Activated CD4-positive, alpha-beta T cell treated with anti-CD3 and anti-CD28 coated beads, Interleukin-10, Interleukin-2, amounts not matched to agents 100 ng/mL and 50 ng/mL, durations not matched to agents 16 hours and 8 hours (primary cell): ENCODE data around the gene TARDBP.
"Not testable (repeated sequence)": the region's sequence is repeated elsewhere in the genome, so short reads cannot be mapped to it uniquely, and the experiment has no call there.

Experiments
- DNase-seq: peaks from one replicate; pipeline ENCODE4 v3.0.0-alpha.2; 2020

TARDBP gene

GRCh38 chr1:11061652-11062365 is 49.4 kb downstream of the TARDBP start:
- DNase-seq = peak; percentile 24

GRCh38 chr1:11062965-11063401 is 50.5 kb downstream of the TARDBP start:
- peak; percentile 90 for DNase-seq

DNA sequence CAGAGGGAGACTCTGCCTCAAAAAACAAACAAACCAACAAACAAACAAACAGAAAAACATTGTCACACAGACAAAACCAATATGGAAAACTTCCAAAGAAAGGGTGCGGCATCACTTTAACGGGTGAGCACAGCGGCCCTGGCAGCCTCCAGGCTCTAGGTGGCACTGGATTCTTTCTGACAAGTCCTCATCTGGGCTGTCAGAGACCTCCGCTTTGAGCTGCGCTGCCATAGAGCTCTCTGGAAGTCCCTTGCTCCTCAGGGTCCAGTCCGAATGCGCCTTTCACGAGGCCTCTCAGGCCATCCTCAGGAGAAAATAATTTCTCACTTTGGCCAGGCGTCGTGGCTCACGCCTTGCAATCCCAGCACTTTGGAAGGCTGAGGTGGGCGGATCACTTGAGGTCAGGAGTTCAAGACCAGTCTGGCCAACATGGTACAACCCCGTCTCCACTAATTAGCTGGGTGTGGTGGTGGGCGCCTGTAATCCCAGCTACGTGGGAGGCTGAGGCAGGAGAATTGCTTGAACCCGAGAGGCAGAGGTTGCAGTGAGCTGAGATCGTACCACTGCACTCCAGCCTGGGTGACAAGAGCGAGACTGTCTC is 51.6 kb downstream of the TARDBP start:
- DNase-seq = not testable (repeated sequence)

DNA sequence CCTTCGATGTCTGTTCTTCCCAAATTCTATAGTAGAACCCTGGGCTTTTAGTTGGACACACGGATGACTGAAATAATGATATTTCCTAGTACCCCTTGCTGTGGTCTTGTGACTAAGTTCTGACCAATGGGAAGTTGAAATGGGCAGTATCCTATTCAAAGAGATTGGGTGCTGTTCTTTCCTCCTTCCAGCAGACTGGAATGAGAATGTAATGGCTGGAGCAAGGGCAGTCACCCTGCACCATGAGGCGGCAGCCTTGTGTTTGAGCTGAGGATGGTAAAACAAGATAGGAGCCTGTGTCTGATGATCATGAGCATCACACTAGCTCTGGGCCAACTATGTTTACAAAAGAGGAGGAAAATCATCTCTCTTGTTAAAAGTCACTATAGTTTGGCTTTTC is 52.5 kb downstream of the TARDBP start:
- DNase-seq = no peak

- DNase-seq = no peak
These were observed 53.3 kb downstream of the TARDBP start for GRCh38 chr1:11065796-11066195.

DNA sequence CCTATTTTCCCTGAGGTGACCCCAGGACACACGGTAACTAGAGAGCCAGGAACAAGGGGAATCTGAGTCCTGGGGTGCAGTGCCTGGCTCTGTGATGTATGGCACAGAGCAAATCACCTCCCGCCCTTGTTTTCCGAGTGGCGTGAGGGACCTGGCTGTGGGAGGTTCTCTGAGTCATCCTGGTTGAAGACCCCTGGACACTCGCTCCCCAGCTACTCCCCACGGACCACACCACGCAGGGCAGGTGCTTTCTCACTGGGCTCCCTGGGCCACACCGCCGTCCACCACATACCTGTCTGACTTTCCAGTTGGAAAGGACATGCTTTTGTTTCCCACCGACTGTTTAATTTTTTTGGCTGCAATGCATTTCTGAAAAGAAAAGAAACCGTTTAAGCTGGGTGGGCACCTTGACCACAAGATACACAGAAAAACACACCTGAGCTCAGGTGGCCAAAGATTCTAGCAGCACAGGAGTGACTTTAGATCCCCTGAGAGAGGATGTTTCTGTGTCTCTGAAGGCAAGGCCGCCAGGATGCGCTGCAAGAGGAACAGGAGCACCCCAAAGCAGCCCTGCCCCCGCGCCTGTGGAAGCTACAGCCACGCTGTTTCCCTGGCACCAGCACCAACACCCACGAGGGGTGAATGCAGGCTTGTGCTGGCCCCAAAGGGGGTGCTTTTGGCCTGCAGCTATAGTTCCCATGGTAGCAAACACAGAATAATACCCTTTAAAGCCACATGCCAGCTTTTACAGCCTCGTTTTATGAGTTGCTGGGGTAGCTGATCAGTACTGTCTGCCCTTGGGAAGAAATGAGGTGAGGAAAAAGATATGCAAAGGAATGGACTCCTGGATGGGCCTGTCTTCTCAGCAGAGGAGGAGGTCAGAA is 55.5 kb downstream of the TARDBP start:
- no peak for DNase-seq

GRCh38 chr1:11068600-11069473 is 56.4 kb downstream of the TARDBP start:
- no peak for DNase-seq

DNA sequence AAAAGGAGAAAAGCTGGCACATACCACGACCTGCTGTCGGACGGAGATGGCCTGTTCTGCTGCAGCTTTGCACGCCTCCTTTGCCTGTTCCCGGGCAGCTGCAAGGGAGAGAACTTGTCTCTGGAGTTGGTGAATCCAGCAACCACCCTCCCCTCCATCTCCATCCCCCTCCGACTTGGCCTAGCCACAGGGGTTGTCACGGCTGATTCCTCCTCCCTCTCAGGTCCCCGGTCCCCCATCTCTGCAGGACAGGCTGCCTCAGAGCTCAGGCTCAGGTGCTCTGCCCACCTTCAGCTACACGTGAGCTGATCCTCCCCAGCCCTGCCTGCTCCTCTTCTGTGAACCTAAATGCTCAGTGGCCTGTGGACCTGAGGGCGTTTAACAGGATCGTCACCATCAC is 58.4 kb downstream of the TARDBP start:
- DNase-seq = no peak

DNA sequence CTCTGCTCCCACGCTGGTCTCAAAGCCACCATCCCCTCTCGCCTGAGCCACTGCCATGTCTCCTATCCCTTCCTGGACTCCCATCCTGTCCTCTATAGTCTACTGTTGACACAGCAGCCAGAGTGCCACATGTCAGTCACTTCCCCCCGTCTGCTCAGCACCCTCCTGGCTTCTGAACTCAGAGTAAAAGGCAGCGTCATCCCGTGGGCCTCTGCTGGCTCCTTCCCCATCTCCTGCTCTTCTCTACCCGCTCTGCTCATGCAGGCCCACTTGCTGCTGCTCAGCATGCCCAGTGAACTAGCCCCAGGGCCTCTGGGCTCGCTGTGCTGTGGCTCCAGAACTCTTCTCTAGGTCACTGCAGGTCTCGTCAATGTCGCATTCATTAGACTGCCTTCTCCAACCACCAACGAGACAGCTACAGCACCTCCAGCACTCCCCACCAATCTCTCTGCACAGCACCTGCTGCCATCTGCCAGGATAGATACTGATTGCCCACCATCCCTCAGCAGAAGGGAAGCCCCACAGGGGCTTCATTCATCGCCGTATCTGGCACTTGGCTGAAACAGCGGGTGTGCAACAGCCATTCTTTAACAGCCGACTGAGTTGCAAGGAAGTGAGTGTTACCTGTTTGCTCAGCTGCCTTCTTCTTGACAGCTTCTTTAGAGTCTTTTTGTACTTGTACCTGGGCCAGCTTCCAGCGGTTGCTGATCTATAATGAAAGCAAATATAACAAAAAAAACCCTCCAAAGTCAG is 59.2 kb downstream of the TARDBP start:
- DNase-seq = no peak

GRCh38 chr1:11072216-11072917 is 59.9 kb downstream of the TARDBP start:
- DNase-seq = peak; percentile 50

DNA sequence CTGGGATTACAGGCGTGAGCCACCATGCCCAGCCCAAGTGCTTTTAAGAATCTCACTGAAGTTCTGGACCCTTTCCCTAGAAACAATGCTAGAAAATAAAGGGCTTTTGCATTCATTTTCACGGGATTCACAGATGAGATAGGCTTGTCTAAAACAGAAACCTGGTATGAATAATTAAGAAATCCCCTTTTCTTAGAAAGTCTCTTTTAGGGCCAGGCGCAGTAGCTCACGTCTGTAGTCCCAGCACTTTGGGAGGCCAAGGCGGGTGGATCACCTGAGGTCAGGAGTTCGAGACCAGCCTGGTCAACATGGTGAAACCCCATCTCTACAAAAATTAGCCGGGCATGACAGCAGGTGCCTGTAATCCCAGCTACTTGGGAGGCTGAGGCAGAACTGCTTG is 60.9 kb downstream of the TARDBP start:
- DNase-seq = peak; percentile 45
